ENCODE measurements around the gene NMUR1. TPM values are rescaled to one million over a fixed set of nuclear protein-coding genes. Genes with fewer than 3 reads are reported as not detected.

NMUR1 gene
- total RNA-seq, 1 donor from 2014 or later: 0.41 TPM

GRCh38 chr2:231554748-231555545 lies 24.7 kb upstream of the NMUR1 start:
- DNase-seq (ENCODE audit: low spot score in 2 of 2) (no peak), FAIRE-seq (no peak)

DNA sequence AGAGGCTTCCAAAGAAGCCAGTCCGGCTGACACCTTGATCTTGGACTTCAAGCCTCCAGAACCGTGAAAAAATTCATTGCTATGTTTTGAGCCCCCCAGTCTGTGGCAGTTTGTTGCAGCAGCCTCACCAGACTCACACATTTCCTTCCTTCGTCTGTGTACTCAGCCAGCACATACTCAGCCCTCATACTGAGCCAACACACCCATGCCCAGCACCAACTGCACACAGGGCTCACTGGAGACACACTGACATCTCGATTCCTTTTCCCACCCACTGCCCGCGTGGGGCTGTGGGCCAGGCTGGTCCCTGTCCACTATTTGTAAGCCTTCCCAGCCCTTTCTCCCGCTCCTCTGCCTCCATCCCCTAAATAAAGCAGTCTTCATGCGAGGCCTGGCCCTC lies 24.1 kb upstream of the NMUR1 start:
- no peak for FAIRE-seq
- no peak for DNase-seq (ENCODE audit: low spot score in 2 of 2)

DNA sequence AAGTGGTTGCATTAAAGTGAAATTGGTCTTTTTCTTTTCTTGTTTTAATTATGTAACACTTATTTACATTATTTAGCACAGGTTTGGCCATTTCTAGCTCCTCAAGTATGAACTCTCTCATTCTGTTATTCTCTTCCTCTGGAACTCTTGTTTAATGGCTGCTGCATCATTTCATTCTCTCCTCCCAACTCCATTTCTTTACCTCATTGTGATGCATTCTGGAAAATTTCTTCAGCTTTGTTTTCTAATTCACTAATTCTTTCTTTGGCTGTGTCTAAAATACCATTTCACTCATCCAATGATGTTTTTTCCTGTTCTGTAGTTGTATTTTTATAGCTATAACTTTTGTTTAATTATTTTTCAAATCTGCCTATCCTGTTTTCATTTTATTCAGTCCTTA lies 22.5 kb upstream of the NMUR1 start:
- DNase-seq (ENCODE audit: low spot score in 2 of 2) (no peak), FAIRE-seq (no peak)

- no peak for FAIRE-seq
These were observed 19.4 kb upstream of the NMUR1 start for GRCh38 chr2:231549446-231550239.

DNA sequence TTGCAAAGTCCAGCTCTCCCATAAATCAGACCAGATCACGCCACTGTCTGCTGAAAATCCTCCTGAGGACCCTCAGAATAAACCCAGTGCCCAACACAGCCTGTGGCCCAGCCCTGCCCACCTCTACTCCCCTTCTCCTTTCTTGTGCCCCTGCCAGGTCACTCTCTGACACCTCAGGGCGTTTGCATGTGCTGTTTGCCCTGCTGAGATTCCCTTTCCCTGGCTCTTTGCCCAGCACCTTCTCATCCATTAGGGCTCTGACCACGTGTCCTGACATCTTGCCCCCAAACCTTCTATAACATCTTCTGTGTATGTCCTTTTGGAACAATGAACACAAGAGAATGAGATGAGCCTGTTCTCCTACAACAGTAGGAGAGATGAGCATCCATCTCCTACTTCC lies 18.5 kb upstream of the NMUR1 start:
- no peak for FAIRE-seq
- DNase-seq (ENCODE audit: low spot score in 2 of 2): no peak

More at GRCh38 chr2:231549446-231550239, 19.4 kb upstream of the NMUR1 start:
- DNase-seq (ENCODE audit: low spot score in 2 of 2): no peak

- DNase-seq (ENCODE audit: low spot score in 2 of 2) (no peak), FAIRE-seq (no peak)
These were observed 17.3 kb upstream of the NMUR1 start for GRCh38 chr2:231547315-231548110.

GRCh38 chr2:231546014-231546715 lies 15.9 kb upstream of the NMUR1 start:
- FAIRE-seq: no peak
- no peak for DNase-seq (ENCODE audit: low spot score in 2 of 2)

DNA sequence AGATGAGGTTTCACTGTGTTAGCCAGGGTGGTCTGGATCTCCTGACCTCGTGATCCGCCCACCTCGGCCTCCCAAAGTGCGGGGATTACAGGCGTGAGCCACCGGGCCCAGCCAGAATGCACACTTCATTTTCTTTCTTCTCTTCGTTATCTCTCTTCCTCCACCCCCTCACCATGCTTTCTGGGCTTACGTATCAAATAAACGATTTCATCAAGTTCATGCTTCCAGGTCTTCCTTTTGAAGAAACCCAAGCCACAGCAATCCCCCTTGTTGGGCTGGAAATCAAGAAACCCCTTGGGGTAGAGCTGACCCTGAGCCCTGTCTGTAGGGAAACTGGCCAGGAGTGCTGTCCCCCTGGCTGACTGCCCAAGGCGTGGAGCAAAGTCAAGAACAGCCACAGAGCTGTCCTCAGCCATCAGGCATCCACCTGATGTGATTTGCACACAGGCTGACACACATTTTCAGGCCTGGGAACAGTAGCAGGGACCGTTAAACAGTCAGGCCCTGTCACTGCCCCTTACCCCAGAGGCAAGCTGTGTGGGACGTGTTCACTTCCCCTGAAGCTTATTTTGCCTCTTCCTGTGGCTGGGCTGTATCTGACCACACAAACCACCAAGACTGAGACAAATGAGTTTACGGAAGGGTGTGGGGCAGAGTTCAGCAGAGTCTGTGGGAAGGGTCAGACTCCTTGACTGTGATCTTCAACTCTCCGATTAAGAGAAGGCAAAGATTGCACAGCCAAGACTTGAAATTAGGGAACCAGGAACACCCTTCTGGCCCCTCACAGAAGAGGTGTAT lies 15.1 kb upstream of the NMUR1 start:
- DNase-seq (ENCODE audit: low spot score in 2 of 2) (no peak), FAIRE-seq (no peak)

GRCh38 chr2:231542136-231542535 lies 11.9 kb upstream of the NMUR1 start:
- FAIRE-seq: no peak

DNA sequence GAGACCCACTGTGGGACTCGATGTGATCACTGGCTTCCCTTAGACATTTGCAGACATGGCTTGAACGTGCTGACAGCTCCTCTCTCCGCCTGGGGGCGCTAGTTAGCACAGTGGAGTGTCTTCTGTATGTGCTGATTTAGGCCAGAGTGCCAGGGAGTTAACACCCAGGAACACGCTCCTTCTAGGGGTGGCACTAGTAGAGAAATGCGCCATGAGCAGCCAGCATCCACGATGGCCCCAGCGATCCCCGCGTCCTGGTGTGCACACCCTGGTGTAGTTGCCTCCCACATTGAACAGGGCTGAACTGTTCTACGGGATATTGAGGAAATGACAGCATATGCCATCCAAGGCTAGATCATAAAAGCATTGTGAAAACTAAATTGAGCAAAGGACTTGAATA lies 11.4 kb upstream of the NMUR1 start:
- DNase-seq (ENCODE audit: low spot score in 2 of 2): no peak
- FAIRE-seq: no peak

More at GRCh38 chr2:231542136-231542535, 11.9 kb upstream of the NMUR1 start:
- DNase-seq (ENCODE audit: low spot score in 2 of 2): no peak

DNA sequence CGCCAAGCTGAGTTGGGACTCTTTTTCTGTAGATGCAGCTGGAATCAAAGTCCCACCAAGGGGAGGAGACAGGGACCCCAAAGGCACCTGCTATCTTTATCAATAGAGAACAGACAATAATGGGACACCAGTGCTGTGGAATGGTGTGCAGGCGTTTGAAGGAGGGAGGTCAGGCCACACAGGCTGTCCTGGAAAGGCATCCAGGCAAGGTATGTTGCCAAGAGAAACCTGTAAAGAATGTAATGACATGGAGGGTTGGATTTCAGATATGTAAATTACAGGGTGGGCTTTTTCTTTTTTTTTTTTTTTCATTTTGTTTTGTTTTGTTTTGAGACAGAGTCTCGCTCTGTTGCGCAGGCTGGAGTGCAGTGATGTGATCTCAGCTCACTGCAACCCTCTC lies 9.7 kb upstream of the NMUR1 start:
- FAIRE-seq (no peak), DNase-seq (ENCODE audit: low spot score in 2 of 2) (no peak)

GRCh38 chr2:231535961-231536360 lies 5.7 kb upstream of the NMUR1 start:
- FAIRE-seq (no peak), DNase-seq (ENCODE audit: low spot score in 2 of 2) (no peak)

DNA sequence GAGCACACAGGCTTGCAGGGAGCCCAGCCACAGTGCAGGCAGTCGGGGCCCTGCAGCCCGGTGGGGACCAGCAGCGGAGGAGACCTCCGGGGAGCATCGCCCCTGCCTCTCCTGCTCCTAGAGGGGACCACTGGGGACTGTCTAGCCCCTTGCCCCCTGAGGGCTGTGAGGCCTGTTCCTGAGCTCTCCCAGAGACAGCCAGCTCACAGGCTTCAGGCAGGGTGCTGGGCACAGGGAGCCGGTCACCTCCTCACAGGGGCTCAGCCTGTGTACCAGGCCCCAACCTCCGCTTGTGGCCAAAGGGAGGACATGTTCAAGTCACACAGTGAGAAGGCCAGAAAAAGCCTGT lies 3.5 kb upstream of the NMUR1 start:
- DNase-seq (ENCODE audit: low spot score in 2 of 2) (no peak), FAIRE-seq (no peak)

- FAIRE-seq (no peak), DNase-seq (ENCODE audit: low spot score in 2 of 2) (no peak)
These were observed 3.0 kb upstream of the NMUR1 start for GRCh38 chr2:231533086-231533776.

- DNase-seq (ENCODE audit: low spot score in 2 of 2) (no peak), FAIRE-seq (no peak)
These were observed 2.5 kb upstream of the NMUR1 start for GRCh38 chr2:231532756-231533035.

- FAIRE-seq (no peak), DNase-seq (ENCODE audit: low spot score in 2 of 2) (no peak)
These were observed 1.9 kb upstream of the NMUR1 start for GRCh38 chr2:231531883-231532755.

GRCh38 chr2:231531466-231531865 lies 1.2 kb upstream of the NMUR1 start:
- no peak for FAIRE-seq

DNA sequence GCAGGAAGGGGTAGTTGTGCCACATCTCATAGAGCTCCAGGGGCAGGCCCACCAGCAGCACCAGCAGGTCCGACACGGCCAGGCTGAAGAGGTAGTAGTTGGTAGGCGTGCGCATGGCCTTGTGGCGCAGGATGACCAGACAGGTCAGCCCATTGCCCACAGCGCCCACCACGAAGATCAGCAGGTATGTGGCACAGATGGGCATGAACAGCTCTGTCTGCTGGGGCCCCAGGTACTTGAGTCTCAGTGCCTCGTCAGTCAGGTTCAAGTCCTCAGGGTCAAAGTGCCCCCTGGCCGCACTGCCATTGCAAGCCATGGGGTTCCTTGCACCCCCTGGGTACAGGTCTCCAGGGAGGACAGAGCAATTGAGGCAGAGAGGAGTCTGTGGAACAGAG lies 1.6 kb downstream of the NMUR1 start:
- FAIRE-seq: no peak
- DNase-seq (ENCODE audit: low spot score in 2 of 2): no peak

More at GRCh38 chr2:231531466-231531865, 1.2 kb upstream of the NMUR1 start:
- no peak for DNase-seq (ENCODE audit: low spot score in 2 of 2)
